UCSD-AML1 (cell line): Measurements from ENCODE around the gene IFNGR1.
"Not testable (repeated sequence)": the region's sequence is repeated elsewhere in the genome, so short reads cannot be mapped to it uniquely, and the experiment has no call there.

Source experiments
- DNase-seq: peaks from one replicate; lab custom pipeline; 2025; ENCODE audit not compliant: unreplicated experiment; lab: John Stamatoyannopoulos, UW

The IFNGR1 gene

GRCh38 chr6:137236581-137237355, 17.6 kb upstream of the IFNGR1 start:
- no peak for DNase-seq

- DNase-seq, result no peak
Measured at GRCh38 chr6:137235686-137236085, 16.5 kb upstream of the IFNGR1 start.

- no peak for DNase-seq
Measured at GRCh38 chr6:137233911-137234863, 15.0 kb upstream of the IFNGR1 start.

- DNase-seq, result no peak
Measured at GRCh38 chr6:137231895-137232294, 12.7 kb upstream of the IFNGR1 start.

GRCh38 chr6:137230956-137231555, 11.9 kb upstream of the IFNGR1 start:
- no peak for DNase-seq

GRCh38 chr6:137230547-137230946, 11.4 kb upstream of the IFNGR1 start:
- DNase-seq, result no peak

GRCh38 chr6:137229075-137229759, 10.0 kb upstream of the IFNGR1 start:
- no peak for DNase-seq

- no peak for DNase-seq
Measured at GRCh38 chr6:137227871-137228302, 8.7 kb upstream of the IFNGR1 start.

GRCh38 chr6:137226697-137227096, 7.5 kb upstream of the IFNGR1 start:
- DNase-seq, result no peak

- DNase-seq, result peak; percentile 43
Measured at GRCh38 chr6:137224799-137225198, 5.6 kb upstream of the IFNGR1 start.

- peak; percentile 50 for DNase-seq
Measured at GRCh38 chr6:137223370-137224131, 4.4 kb upstream of the IFNGR1 start.

GRCh38 chr6:137222381-137222780, 3.2 kb upstream of the IFNGR1 start:
- DNase-seq, result no peak

- DNase-seq, result no peak
Measured at GRCh38 chr6:137219664-137220252, 573 bp upstream of the IFNGR1 start.

- DNase-seq, result peak; percentile 40
Measured at GRCh38 chr6:137218473-137218916, 690 bp downstream of the IFNGR1 start.

- peak; percentile 20 for DNase-seq
Measured at GRCh38 chr6:137217801-137218472, 1.2 kb downstream of the IFNGR1 start.

- no peak for DNase-seq
Measured at GRCh38 chr6:137216875-137217553, 2.2 kb downstream of the IFNGR1 start.

GRCh38 chr6:137216106-137216505, 3.1 kb downstream of the IFNGR1 start:
- no peak for DNase-seq

GRCh38 chr6:137215630-137216029, 3.6 kb downstream of the IFNGR1 start:
- not testable (repeated sequence) for DNase-seq

- DNase-seq, result no peak
Measured at GRCh38 chr6:137214931-137215330, 4.3 kb downstream of the IFNGR1 start.
